HCT116 (cell line): Measurements from ENCODE around the gene CHKA.

Experiments
- CEBPB ChIP-seq: IDR thresholded peaks from 2 replicates; pipeline ENCODE4 v1.6.1; 2012; ENCODE audit warnings: low read depth
- CTCF ChIP-seq, 3 experiments: fragments of 200-600 bp in 1 of 3; sonication (generic) in 1 of 3; IDR thresholded peaks in 2 of 3; conservative IDR thresholded peaks in 1 of 3; 2 replicates each; pipeline ENCODE4 v1.5.1; 2012 to 2017; ENCODE audit warnings: low read depth in 2 of 3, low read length in 2 of 3, antibody characterized with exemption in 1 of 3, borderline replicate concordance in 1 of 3, control low read depth in 1 of 3, mild to moderate bottlenecking in 1 of 3, mixed read lengths in 1 of 3, mixed run types in 1 of 3, moderate library complexity in 1 of 3; ENCODE audit not compliant: insufficient read depth in 1 of 3
- ELF1 ChIP-seq: IDR thresholded peaks from 2 replicates; pipeline ENCODE4 v1.6.1; 2012; ENCODE audit warnings: low read depth, borderline replicate concordance
- EZH2 ChIP-seq: fragments of 200-600 bp; sonication (generic); IDR thresholded peaks from 2 replicates; pipeline ENCODE4 v1.6.1; 2017; ENCODE audit warnings: antibody characterized with exemption, mixed run types
- FOSL1 ChIP-seq: IDR thresholded peaks from 2 replicates; pipeline ENCODE4 v1.6.1; 2012; ENCODE audit warnings: low read depth
- JUND ChIP-seq: IDR thresholded peaks from 2 replicates; pipeline ENCODE4 v1.6.1; 2012
- POLR2A ChIP-seq: IDR thresholded peaks from 2 replicates; pipeline ENCODE4 v1.7.0; 2011; ENCODE audit warnings: borderline replicate concordance; ENCODE audit not compliant: insufficient read depth, insufficient read length; ENCODE audit errors: extremely low read depth
- POLR2AphosphoS5 ChIP-seq: IDR thresholded peaks from 2 replicates; pipeline ENCODE4 v1.6.1; 2011; ENCODE audit warnings: mild to moderate bottlenecking, low read depth, low read length, moderate library complexity
- RAD21 ChIP-seq: IDR thresholded peaks from 2 replicates; pipeline ENCODE4 v1.6.1; 2012; ENCODE audit warnings: low read depth, mild to moderate bottlenecking
- REST ChIP-seq: IDR thresholded peaks from 2 replicates; pipeline ENCODE4 v1.6.1; 2012; ENCODE audit warnings: low read depth
- SIN3A ChIP-seq: IDR thresholded peaks from 2 replicates; pipeline ENCODE4 v1.6.1; 2012; ENCODE audit warnings: low read depth
- YY1 ChIP-seq: IDR thresholded peaks from 2 replicates; pipeline ENCODE4 v1.6.1; 2011; ENCODE audit warnings: low read length, low read depth, moderate library complexity, mild to moderate bottlenecking; ENCODE audit not compliant: insufficient replicate concordance; ENCODE audit errors: extremely low read depth
- ZBTB33 ChIP-seq: IDR thresholded peaks from 2 replicates; pipeline ENCODE4 v1.6.1; 2011; ENCODE audit warnings: mild to moderate bottlenecking, low read length, moderate library complexity; ENCODE audit not compliant: insufficient replicate concordance; ENCODE audit errors: extremely low read depth
- ZNF274 ChIP-seq: fragments of 200-500 bp; sonication (Bioruptor generic); IDR thresholded peaks from 2 replicates; pipeline ENCODE4 v1.6.1; 2014; ENCODE audit warnings: mild to moderate bottlenecking, low read depth, low read length, inconsistent platforms

- TF ChIP-seq CTCF (IDR thresholded peaks at IDR 0.05 in 2 of 3, conservative IDR thresholded peaks at IDR 0.05 in 1 of 3; ENCODE audit: borderline replicate concordance in 1 of 3, insufficient read depth in 1 of 3, low read depth in 2 of 3, low read length in 2 of 3): no peak
- no peak for TF ChIP-seq SIN3A
- TF ChIP-seq ZNF274: no peak
- no peak for TF ChIP-seq POLR2AphosphoS5
- TF ChIP-seq REST: no peak
- no peak for TF ChIP-seq EZH2
- TF ChIP-seq ELF1: no peak
- TF ChIP-seq RAD21: no peak
- no peak for TF ChIP-seq JUND
- TF ChIP-seq YY1: no peak
- no peak for TF ChIP-seq ZBTB33
- TF ChIP-seq FOSL1: no peak
- TF ChIP-seq CEBPB: no peak
- no peak for TF ChIP-seq POLR2A
Observed at GRCh38 chr11:68168694-68169093, 47.5 kb upstream of the CHKA start.
